ENCODE results near the gene DPM3.

The DPM3 gene

GRCh38 chr1:155092131-155092530, 48.2 kb downstream of the DPM3 start:
- DNase-seq: no peak

GRCh38 chr1:155091071-155092051, 49.0 kb downstream of the DPM3 start:
- DNase-seq: peak; percentile 88

Measured in OCI-M1 (cell line).